NCI-H82 treated with DMSO at 0.1 percent for 48 hours (cell line): Measurements from ENCODE around the gene TTC28.
"Not testable (repeated sequence)": the region's sequence is repeated elsewhere in the genome, so short reads cannot be mapped to it uniquely, and the experiment has no call there.

Source experiments
- DNase-seq: peaks from one replicate; lab custom pipeline; 2025; ENCODE audit not compliant: unreplicated experiment; lab: John Stamatoyannopoulos, UW

Gene TTC28

DNA sequence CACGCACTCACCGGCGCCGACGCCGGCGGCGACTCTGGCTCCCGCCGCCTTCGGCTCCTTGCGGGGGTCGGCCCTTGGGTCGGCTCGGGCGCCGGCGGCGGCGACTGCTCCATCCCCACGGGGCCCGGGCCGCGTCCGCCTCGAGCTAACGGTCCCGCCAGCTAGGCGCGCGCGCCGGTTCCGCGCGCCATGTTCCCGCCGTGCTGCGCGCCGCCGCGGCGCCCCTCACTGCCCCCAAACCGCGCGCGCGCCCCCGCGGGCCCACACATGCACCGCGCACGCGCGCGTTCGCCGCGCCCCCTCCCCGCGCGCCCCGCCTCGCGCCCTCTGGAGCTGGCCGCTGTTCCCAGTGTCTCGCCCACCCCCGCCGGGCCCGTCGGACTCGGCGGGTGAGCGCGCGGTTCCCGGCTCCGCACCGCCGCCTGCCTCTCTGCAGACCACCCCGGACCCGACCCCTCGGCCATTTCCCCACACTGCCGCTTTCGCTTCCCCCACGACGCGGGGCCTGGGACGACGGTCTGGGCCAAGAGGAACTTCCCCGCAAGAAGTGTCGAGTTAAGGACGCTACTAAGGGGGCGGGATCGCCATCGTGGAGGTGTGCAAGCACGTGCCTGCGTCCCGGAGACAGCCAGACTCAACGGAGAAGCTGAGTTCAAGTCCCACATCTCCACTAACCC is at the start of gene TTC28:
TTC28 (minus strand) TSS at position 230 of the 677 bp plus-strand sequence; CDS start at position 113, 117 bp downstream.
- DNase-seq: not testable (repeated sequence)

GRCh38 chr22:28728621-28729313 is 49.1 kb upstream of the TTC28 start:
- no peak for DNase-seq

- no peak for DNase-seq
Observed at GRCh38 chr22:28728002-28728401, 48.4 kb upstream of the TTC28 start.

DNA sequence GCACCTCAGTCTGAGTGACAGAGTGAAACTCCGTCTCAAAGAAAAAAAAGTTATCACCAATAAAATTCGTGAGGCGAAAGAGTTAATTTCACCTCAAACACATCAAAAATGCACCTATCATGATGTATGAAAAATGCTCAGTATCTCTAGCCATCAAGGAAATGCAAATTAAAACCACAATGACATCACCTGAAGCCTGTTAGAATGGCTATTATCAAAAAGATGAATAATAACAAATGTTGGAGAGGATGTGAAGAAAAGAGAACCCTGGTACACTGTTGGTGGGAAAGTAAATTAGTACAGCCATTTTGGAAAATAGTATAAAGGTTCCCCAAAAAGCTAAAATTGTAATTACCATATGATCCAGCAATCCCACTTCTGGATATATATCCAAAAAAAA is 38.4 kb upstream of the TTC28 start:
- no peak for DNase-seq

GRCh38 chr22:28716686-28717085 is 37.0 kb upstream of the TTC28 start:
- DNase-seq: no peak

DNA sequence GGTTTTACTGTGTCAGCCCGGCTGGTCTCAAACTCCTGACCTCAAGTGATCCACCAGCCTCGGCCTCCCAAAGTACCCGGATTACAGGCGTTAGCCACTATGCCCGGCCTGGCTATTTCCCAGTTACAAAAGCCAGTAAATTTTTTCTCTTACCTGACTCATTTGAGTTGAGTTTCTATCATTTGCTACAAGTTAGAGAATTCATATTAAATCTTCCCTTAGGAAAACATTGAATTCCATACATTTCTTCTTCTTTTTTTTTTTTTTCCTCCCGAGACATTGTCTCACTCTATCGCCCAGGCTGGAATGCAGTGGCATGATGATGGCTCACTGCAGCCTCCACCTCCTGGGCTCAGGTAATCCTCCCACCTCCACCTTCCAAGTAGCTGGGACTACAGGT is 36.0 kb upstream of the TTC28 start:
- no peak for DNase-seq

DNA sequence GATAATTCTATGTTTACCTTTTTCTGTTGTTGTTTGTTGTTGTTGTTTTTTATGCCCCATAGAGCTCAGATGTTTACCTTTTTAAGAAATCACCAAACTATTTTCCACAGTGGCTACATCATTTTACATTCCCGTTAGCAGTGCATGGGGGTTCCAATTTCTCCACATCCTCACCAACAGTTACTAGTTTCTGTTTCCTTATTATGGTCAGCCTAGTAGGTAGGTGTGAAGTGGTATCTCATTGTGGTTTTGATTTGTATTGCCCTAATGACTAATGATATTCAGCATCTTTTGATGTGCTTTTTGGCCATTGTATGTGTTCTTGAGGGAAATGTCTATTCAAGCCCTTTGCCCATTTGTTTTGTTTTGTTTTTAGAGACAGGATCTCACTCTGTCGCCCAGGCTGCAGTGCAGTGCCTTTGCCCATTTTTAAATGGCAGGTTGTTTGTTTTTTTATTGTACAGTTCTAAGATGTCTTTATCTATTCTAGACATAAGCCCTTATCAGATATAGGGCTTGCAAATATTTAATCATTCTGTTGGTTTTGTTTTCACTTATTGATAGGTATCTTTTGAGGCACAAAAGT is 34.5 kb upstream of the TTC28 start:
- no peak for DNase-seq

- DNase-seq: no peak
Observed at GRCh38 chr22:28711820-28712777, 32.5 kb upstream of the TTC28 start.

DNA sequence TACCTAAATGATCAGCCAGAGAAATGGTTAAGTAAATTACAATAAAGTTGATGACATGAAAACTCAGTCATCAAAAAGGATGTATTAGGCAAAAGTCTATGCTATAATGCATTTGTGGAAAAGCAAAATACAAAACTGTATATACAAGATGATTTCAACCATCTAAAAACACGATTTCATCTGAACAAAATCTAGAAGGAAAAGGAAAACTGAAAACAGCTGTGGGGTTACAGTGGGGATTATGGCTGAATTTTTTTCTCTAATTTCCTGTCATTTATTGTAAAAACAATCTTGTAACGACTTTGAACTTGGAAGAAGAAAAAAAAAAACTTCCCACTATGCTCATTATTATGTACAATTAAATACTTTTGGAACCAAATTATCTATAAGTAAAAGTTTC is 31.7 kb upstream of the TTC28 start:
- no peak for DNase-seq

DNA sequence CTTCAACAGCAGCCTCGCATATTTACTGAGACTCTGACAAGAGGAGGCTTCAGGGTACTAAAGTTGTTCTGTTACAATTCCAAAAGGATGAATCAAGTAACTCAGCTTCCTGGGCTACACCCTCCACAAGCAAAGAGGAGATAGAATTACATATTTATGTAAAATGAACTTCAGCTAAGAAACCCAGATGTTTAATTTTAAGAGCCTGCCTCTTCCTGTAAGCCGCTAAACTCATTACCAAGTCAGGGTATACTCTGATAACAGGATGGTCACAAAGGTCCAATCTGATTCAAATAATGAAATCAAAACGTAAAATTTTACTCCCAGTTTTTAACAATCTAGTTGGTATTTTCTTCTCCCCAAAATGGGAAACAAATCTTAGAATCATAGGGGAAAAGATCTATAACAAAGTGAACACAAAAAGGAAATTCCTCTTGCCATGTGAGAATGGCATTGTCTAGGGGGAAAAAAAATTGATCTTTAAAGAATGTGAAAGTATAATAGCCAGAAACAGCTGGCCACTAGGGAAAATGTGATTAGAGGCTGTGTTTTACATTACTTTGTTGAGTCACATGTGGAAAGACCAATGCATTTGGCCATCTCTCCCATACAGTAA is 31.0 kb upstream of the TTC28 start:
- no peak for DNase-seq

- DNase-seq: no peak
Observed at GRCh38 chr22:28710107-28710506, 30.5 kb upstream of the TTC28 start.

DNA sequence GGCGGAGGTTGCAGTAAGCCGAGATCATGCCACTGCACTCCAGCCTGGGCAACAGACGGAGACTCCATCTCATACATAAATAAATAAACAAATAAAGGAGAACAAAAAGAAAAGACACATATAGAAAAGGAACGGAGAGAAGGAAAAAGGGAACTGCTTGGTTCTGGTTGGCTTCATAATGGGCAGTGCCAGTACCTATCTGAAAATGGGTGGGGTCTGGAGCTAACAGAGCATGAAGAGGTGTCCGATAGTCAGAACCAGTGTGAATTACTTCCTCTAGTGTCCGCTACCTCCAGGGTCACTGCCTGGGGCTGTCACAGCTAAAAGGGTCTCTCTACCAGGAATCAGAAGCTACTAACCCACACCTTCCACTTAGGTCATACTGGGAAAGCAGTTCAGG is 27.2 kb upstream of the TTC28 start:
- no peak for DNase-seq

DNA sequence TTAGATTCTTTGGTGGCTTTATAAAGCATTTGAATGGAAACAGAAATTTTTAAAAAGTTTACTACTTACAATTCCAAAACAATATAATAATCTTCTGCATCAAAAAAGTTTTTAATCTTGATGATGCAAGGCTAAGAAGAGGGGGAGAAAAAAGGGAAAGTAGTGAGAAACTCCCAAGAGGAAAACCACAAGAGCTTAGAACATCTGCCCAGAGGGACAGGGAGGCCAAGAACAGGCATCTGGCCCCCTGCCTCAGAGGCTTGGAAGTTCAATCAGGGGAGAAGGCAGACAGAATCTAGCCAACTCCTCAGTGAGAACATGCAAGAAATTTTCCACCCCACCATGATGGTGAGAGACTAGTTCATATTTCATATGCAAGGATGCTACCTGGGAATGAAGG is 23.8 kb upstream of the TTC28 start:
- DNase-seq: no peak

DNA sequence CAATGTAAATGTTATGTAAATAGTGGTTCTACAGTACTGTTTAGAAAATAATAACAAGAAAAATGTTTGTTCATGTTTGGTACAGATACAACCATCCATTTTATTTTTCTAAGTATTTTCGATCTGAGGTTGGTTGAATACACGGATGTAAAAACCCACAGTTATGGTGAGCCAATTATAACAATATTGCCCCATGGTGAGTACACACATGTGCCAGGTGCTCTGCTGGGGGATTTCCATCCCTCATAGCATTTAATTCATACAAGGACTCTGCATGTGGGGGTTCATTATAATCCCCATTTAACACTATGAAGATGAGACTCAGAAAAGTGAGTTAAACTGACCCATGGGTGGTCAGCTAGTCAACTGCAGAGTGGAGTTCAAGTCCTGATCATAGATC is 23.3 kb upstream of the TTC28 start:
- DNase-seq: no peak

- DNase-seq: not testable (repeated sequence)
Observed at GRCh38 chr22:28693041-28693760, 13.6 kb upstream of the TTC28 start.

DNA sequence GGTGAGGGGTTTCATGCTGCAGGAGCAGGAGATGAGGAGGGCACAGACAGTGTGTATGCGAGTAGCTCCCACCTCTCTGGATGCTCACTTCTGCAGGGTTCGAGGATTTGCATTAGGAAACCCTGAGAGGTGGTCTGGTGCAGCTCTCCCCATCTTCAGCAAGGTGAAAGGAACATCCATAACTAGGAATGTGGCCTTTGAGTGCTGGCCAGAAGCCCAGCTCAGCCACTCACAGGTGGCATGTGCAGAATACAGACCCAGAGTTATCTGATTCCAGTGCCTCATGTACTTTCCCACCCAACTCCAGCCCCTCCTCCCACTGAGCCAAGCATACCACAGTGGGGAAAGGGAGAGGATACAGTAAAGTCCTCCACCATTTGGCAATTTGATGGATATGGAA is 10.2 kb upstream of the TTC28 start:
- not testable (repeated sequence) for DNase-seq

DNA sequence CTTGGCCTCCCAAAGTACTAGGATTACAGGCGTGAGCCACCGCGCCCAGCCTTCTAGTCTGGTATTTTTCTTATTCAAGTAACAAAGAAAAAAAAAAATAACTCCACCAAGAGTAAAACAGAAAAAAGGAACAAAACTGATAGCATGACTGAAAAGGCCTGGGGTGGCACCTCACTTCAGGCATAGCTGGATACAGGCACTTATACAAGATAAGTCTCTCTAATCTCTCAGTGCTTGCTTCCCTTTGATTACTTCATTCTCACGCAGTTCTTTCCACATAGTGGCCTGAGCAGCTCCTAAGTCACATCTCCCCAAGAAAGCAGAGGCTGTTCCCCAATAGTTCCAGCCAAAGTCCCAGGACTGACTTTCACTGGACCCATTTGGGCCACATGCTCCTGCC is 3.3 kb upstream of the TTC28 start:
- DNase-seq: not testable (repeated sequence)

- DNase-seq: not testable (repeated sequence)
Observed at GRCh38 chr22:28680813-28681490, 1.3 kb upstream of the TTC28 start.

GRCh38 chr22:28678778-28679610 is 646 bp downstream of the TTC28 start:
- DNase-seq: not testable (repeated sequence)
